HFFc6 (cell line): ENCODE measurements around the gene EVX2. TPM values are rescaled to one million over a fixed set of nuclear protein-coding genes. Genes with fewer than 3 reads are reported as not detected.

Source experiments
- DNase-seq: peaks from one replicate; pipeline ENCODE4 v3.0.0-alpha.2; 2018
- H3K27ac Mint-ChIP-seq: 2 replicates; pipeline ENCODE4 v1.8.0; 2020; ENCODE audit warnings: mild to moderate bottlenecking, mixed read lengths
- H3K27me3 Mint-ChIP-seq: 2 replicates; pipeline ENCODE4 v1.8.0; 2021; ENCODE audit warnings: mild to moderate bottlenecking, moderate library complexity, mixed read lengths; ENCODE audit not compliant: insufficient read depth
- H3K36me3 Mint-ChIP-seq: 2 replicates; pipeline ENCODE4 v1.8.0; 2021; ENCODE audit warnings: low read depth, mixed read lengths
- H3K4me1 Mint-ChIP-seq: 2 replicates; pipeline ENCODE4 v1.8.0; 2020; ENCODE audit warnings: low read depth, mixed read lengths
- H3K4me3 Mint-ChIP-seq: 2 replicates; pipeline ENCODE4 v1.8.0; 2020; ENCODE audit warnings: mild to moderate bottlenecking, moderate library complexity, mixed read lengths
- H3K9me3 Mint-ChIP-seq: 2 replicates; pipeline ENCODE4 v1.8.0; 2020; ENCODE audit warnings: mild to moderate bottlenecking, mixed read lengths
- CTCF ChIP-seq: fragments of 200-600 bp; sonication (generic); IDR thresholded peaks from 2 replicates; pipeline ENCODE4 v1.5.0; 2021; ENCODE audit warnings: antibody characterized with exemption, mild to moderate bottlenecking
- total RNA-seq, 6 experiments: library from RNA; stranded (reverse); fragmentation: NEBNext Ultra II Directional; extraction: Animal tissue kit (Norgen Biotek cat#: 25700); gene quantifications; 2 replicates in 1 of 6; 3 replicates in 5 of 6; pipeline ENCODE4 v1.2.3, GENCODE V29; 2021

Gene EVX2
- total RNA-seq, 6 experiments from 2014 or later, result not detected

- H3K27me3 Mint-ChIP-seq, result peaks cover 22% of the 10 kb centered on the region
- peak overlapping the region; percentile 85 for H3K4me3 Mint-ChIP-seq
- H3K4me1 Mint-ChIP-seq, result peaks cover 28% of the 10 kb centered on the region
- TF ChIP-seq CTCF, result peak; percentile 5; the same call in 1 of the 2 replicates
- peaks cover 8% of the 10 kb centered on the region; the same call in 1 of the 2 replicates for H3K36me3 Mint-ChIP-seq
- peak overlapping the region; percentile 87; the same call in 1 of the 2 replicates for H3K27ac Mint-ChIP-seq
- DNase-seq, result no peak
- H3K9me3 Mint-ChIP-seq, result no peaks in the 10 kb centered on the region
Measured at GRCh38 chr2:176097820-176098365, 14.1 kb upstream of the EVX2 start.

- H3K27me3 Mint-ChIP-seq, result peaks cover 23% of the 10 kb centered on the region
- no peaks in the 10 kb centered on the region for H3K9me3 Mint-ChIP-seq
- H3K4me3 Mint-ChIP-seq, result peak overlapping the region; percentile 85
Measured at GRCh38 chr2:176096986-176097819, 13.4 kb upstream of the EVX2 start.

GRCh38 chr2:176096243-176096985 lies 12.7 kb upstream of the EVX2 start:
- Mint-ChIP-seq H3K4me3 (peak overlapping the region; percentile 85), H3K36me3 (peaks cover 8% of the 10 kb centered on the region; the same call in 1 of the 2 replicates), H3K27ac (peak overlapping the region; percentile 87), H3K27me3 (peaks cover 24% of the 10 kb centered on the region), H3K4me1 (peaks cover 27% of the 10 kb centered on the region), H3K9me3 (no peaks in the 10 kb centered on the region)
- TF ChIP-seq CTCF, result no peak
- no peak for DNase-seq

More at GRCh38 chr2:176096986-176097819, 13.4 kb upstream of the EVX2 start:
- Mint-ChIP-seq H3K4me1 (peaks cover 27% of the 10 kb centered on the region), H3K36me3 (peaks cover 8% of the 10 kb centered on the region; the same call in 1 of the 2 replicates), H3K27ac (peak overlapping the region; percentile 87)
- TF ChIP-seq CTCF, result peak; percentile 87
- peak; percentile 65 for DNase-seq

GRCh38 chr2:176095421-176095820 lies 11.7 kb upstream of the EVX2 start:
- peaks cover 27% of the 10 kb centered on the region for H3K4me1 Mint-ChIP-seq
- H3K36me3 Mint-ChIP-seq, result peaks cover 8% of the 10 kb centered on the region; the same call in 1 of the 2 replicates
- no peak overlapping the region for H3K4me3 Mint-ChIP-seq
- TF ChIP-seq CTCF, result no peak
- peaks cover 30% of the 10 kb centered on the region for H3K27me3 Mint-ChIP-seq
- no peaks in the 10 kb centered on the region for H3K9me3 Mint-ChIP-seq
- H3K27ac Mint-ChIP-seq, result no peak overlapping the region
- no peak for DNase-seq

- Mint-ChIP-seq H3K4me3 (peak overlapping the region; percentile 86; the same call in 1 of the 2 replicates), H3K27me3 (peaks cover 37% of the 10 kb centered on the region), H3K4me1 (peaks cover 27% of the 10 kb centered on the region), H3K27ac (no peak overlapping the region), H3K36me3 (peaks cover 8% of the 10 kb centered on the region; the same call in 1 of the 2 replicates), H3K9me3 (no peaks in the 10 kb centered on the region)
- no peak for DNase-seq
- no peak for TF ChIP-seq CTCF
Measured at GRCh38 chr2:176094349-176094748, 10.6 kb upstream of the EVX2 start.
